ENCODE measurements around the gene RACK1. TPM values are rescaled to one million over a fixed set of nuclear protein-coding genes. Genes with fewer than 3 reads are reported as not detected.

The RACK1 gene
- polyA plus RNA-seq, 1 experiment = 8,520 TPM

DNA sequence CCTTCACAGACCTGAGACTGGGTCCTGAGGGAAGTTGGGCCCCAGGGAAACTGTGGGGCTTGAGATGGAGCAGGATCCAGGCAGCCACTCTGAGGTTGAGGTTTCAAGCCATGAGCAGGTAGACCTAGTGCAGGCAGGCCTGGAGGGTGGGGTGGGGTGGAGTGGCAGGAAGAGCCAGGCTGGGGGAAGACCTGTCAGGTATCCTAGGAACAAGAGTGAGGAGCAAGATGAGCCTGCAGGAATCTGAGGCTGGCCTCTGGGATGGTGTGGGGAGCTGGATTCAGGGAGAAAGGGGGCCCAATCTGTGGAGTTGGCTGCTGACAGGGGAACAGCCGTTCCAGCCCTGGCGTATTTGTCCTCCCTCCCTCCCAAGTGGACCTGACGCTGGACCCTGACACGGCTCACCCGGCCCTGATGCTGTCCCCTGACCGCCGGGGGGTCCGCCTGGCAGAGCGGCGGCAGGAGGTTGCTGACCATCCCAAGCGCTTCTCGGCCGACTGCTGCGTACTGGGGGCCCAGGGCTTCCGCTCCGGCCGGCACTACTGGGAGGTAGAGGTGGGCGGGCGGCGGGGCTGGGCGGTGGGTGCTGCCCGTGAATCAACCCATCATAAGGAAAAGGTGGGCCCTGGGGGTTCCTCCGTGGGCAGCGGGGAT is 9.8 kb downstream of the RACK1 start:
- ChIA-PET CTCF (no interaction called here), POLR2A (no interaction called here)
- TF ChIP-seq, protein P1, sequence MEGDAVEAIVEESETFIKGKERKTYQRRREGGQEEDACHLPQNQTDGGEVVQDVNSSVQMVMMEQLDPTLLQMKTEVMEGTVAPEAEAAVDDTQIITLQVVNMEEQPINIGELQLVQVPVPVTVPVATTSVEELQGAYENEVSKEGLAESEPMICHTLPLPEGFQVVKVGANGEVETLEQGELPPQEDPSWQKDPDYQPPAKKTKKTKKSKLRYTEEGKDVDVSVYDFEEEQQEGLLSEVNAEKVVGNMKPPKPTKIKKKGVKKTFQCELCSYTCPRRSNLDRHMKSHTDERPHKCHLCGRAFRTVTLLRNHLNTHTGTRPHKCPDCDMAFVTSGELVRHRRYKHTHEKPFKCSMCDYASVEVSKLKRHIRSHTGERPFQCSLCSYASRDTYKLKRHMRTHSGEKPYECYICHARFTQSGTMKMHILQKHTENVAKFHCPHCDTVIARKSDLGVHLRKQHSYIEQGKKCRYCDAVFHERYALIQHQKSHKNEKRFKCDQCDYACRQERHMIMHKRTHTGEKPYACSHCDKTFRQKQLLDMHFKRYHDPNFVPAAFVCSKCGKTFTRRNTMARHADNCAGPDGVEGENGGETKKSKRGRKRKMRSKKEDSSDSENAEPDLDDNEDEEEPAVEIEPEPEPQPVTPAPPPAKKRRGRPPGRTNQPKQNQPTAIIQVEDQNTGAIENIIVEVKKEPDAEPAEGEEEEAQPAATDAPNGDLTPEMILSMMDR (IDR thresholded peaks at IDR 0.05; ENCODE audit: insufficient read depth, low read depth, low read length) = no peak
- Histone ChIP-seq H3K27me3 (ENCODE audit: control insufficient read depth, insufficient read depth, low read length) (no peaks in the 10 kb centered on the region), H3K4me3 (ENCODE audit: low read depth, low read length) (no peak overlapping the region), H3K36me3 (ENCODE audit: control insufficient read depth, insufficient read depth, low read length) (peaks cover 40% of the 10 kb centered on the region)
- DNase-seq (ENCODE audit: low read depth) = no peak

DNA sequence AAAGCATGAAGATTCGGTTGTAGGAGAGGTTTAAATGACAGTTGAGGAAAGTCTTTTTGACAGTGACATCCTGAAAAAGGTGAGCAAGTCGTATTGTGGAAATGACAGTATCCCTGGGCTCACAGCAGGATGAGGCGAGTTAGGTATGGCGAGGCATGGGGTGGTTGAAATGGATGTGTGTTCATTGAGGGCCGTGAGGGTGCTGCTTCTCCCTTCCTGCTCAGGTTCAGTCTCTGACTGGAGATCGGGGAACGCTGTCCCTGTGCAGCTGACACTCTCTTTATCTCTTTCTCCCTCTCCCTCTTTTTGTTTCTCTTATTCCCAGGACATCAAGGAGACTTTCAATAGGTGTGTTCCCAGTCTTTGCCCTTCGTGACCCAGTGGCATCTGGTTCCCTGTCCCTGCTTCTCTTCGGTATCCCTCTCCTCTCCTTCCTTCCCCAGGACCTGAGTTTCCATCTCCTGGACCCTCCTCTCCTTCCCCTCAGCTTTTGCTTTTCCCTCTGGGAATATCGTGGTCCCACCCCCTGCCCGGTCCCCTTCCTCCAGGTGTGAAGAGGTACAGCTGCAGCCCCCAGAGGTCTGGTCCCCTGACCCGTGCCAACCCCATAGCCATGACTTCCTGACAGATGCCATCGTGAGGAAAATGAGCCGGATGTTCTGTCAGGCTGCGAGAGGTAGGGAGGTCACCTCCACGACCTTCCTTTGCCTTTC is 10.5 kb downstream of the RACK1 start:
- TF ChIP-seq, protein P1 (IDR thresholded peaks at IDR 0.05; ENCODE audit: insufficient read depth, low read depth, low read length) = no peak
- Histone ChIP-seq H3K27me3 (ENCODE audit: control insufficient read depth, insufficient read depth, low read length) (no peaks in the 10 kb centered on the region), H3K36me3 (ENCODE audit: control insufficient read depth, insufficient read depth, low read length) (peaks cover 37% of the 10 kb centered on the region), H3K4me3 (ENCODE audit: low read depth, low read length) (no peak overlapping the region)
- ChIA-PET POLR2A (no interaction called here), CTCF (no interaction called here)
- DNase-seq (ENCODE audit: low read depth) = no peak

DNA sequence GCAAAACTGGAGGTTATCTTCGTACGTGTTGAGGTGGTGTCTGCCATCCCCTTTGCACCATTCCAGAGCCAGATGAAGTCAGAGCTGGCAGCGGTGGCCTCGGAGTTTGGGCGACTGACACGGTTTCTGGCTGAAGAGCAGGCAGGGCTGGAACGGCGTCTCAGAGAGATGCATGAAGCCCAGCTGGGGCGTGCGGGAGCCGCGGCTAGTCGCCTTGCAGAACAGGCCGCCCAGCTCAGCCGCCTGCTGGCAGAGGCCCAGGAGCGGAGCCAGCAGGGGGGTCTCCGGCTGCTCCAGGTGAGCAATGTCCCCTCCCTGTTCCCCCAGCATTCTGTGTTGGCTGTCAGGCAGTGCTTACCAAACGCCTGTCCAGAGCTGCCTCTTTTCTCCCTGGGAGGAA is 11.1 kb downstream of the RACK1 start:
- no peak for DNase-seq (ENCODE audit: low read depth)
- Histone ChIP-seq H3K27me3 (ENCODE audit: control insufficient read depth, insufficient read depth, low read length) (no peaks in the 10 kb centered on the region), H3K4me3 (ENCODE audit: low read depth, low read length) (no peak overlapping the region), H3K36me3 (ENCODE audit: control insufficient read depth, insufficient read depth, low read length) (peaks cover 32% of the 10 kb centered on the region)
- TF ChIP-seq, protein P1 (IDR thresholded peaks at IDR 0.05; ENCODE audit: insufficient read depth, low read depth, low read length) = no peak
- POLR2A ChIA-PET = no interaction called here
- CTCF ChIA-PET = no interaction called here

DNA sequence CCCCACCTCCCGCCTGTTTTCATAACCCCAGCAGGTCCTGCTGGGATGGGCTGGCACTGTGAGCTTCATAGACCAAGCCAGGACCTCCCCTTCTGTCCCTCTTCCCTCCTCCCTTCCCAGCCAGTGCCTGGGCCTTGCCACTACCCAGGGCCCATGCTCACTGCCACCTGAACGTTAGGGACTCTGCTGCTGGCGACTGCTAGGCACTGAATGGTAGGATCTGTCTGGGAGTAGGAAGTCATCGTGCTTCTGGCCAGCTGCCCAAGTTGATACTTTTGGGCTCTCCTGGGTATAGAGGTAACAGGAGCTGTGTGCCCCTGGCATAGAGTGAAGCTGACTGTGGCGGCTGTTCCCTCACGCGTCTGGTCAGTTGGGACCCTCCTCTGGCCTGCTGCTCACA is 12.3 kb downstream of the RACK1 start:
- TF ChIP-seq, protein P1 (IDR thresholded peaks at IDR 0.05; ENCODE audit: insufficient read depth, low read depth, low read length) = no peak
- DNase-seq (ENCODE audit: low read depth) = no peak
- Histone ChIP-seq H3K4me3 (ENCODE audit: low read depth, low read length) (no peak overlapping the region), H3K36me3 (ENCODE audit: control insufficient read depth, insufficient read depth, low read length) (peaks cover 24% of the 10 kb centered on the region), H3K27me3 (ENCODE audit: control insufficient read depth, insufficient read depth, low read length) (no peaks in the 10 kb centered on the region)
- CTCF ChIA-PET = no interaction called here
- POLR2A ChIA-PET = no interaction called here

DNA sequence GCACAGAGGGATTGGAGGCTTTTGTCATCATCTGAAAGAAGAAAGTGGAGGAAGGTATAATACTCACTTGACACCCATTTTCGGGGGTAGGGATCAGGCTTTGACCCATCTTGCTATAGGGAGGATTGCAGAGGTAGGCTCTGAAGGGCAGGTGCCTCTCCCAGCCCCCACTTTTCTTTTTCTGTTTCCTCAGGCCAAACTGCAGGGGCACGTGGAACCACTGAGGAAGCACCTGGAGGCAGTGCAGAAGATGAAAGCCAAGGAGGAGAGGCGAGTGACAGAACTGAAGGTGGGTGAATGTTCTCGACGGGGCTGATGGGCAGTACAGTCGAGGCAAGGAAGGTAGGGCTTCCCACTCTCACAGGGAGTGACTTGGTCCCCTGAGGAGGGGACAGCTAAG is 13.2 kb downstream of the RACK1 start:
- TF ChIP-seq, protein P1 (IDR thresholded peaks at IDR 0.05; ENCODE audit: insufficient read depth, low read depth, low read length) = no peak
- CTCF ChIA-PET = no interaction called here
- POLR2A ChIA-PET = no interaction called here
- H3K27me3 ChIP-seq (ENCODE audit: control insufficient read depth, insufficient read depth, low read length) = no peaks in the 10 kb centered on the region
- DNase-seq (ENCODE audit: low read depth) = no peak
- no peak overlapping the region for H3K4me3 ChIP-seq (ENCODE audit: low read depth, low read length)
- peaks cover 20% of the 10 kb centered on the region for H3K36me3 ChIP-seq (ENCODE audit: control insufficient read depth, insufficient read depth, low read length)
